Upper lobe of left lung (tissue), 6 donors: ENCODE data around the gene CLIC6. TPM values are rescaled to one million over a fixed set of nuclear protein-coding genes. Genes with fewer than 3 reads are reported as not detected.
A peak's percentile ranks its signal among the peaks of the same experiment; 100 is the strongest.
"Not testable (repeated sequence)": the region's sequence is repeated elsewhere in the genome, so short reads cannot be mapped to it uniquely, and the experiment has no call there.

Experiments
- ATAC-seq, 2 donors: fragments of 200-7000 bp; cut with Tn5 transposase; one replicate each; pipeline ENCODE4 v1.9.1; 2022; ENCODE audit warnings: mild to moderate bottlenecking in 2 of 2, moderate library complexity in 2 of 2; ENCODE audit not compliant: low FRiP score in 2 of 2
- DNase-seq, 2 donors: peaks; one replicate each; pipeline ENCODE4 v3.0.0-alpha.2; 2019 to 2020
- H3K27ac ChIP-seq, 4 donors: fragments of 200-600 bp; sonication (generic); one replicate each; pipeline ENCODE4 v1.5.1; 2016 to 2019
- H3K27me3 ChIP-seq, 4 donors: fragments of 200-600 bp; sonication (generic); one replicate each; pipeline ENCODE4 v1.5.1; 2017 to 2019
- H3K36me3 ChIP-seq, 4 donors: fragments of 200-600 bp; sonication (generic); one replicate each; pipeline ENCODE4 v1.5.1; 2016 to 2019
- H3K4me1 ChIP-seq, 4 donors: fragments of 200-600 bp; sonication (generic); one replicate each; pipeline ENCODE4 v1.5.1; 2018 to 2019
- H3K4me3 ChIP-seq, 4 donors: fragments of 200-600 bp; sonication (generic); one replicate each; pipeline ENCODE4 v1.5.1; 2017 to 2019; ENCODE audit warnings: mild to moderate bottlenecking in 2 of 4, moderate library complexity in 1 of 4
- H3K9me3 ChIP-seq, 4 donors: fragments of 200-600 bp; sonication (generic); one replicate each; pipeline ENCODE4 v1.5.1; 2018 to 2019
- CTCF ChIP-seq, 6 experiments: fragments of 450-650 bp in 4 of 6; fragments of 200-600 bp in 2 of 6; sonication (generic) in 2 of 6; IDR thresholded peaks; one replicate each; pipeline ENCODE4 v1.5.1; 2016 to 2019; ENCODE audit warnings: antibody characterized with exemption in 6 of 6
- EP300 ChIP-seq, 4 donors: sonication (generic); formaldehyde crosslinking; IDR thresholded peaks; one replicate each; pipeline ENCODE4 v1.5.1; 2017; ENCODE audit warnings: antibody characterized with exemption in 4 of 4, control low read depth in 2 of 4
- POLR2A ChIP-seq, 4 donors: fragments of 450-650 bp; IDR thresholded peaks; one replicate each; pipeline ENCODE4 v1.5.1; 2016 to 2017; ENCODE audit warnings: antibody characterized with exemption in 4 of 4, mild to moderate bottlenecking in 2 of 4
- POLR2AphosphoS5 ChIP-seq, 2 donors: sonication (generic); formaldehyde crosslinking; IDR thresholded peaks; one replicate each; pipeline ENCODE4 v1.5.1; 2017; ENCODE audit warnings: antibody characterized with exemption in 2 of 2
- WGBS, 2 donors: methylation state at CpG; one replicate each; pipeline ENCODE4 v1.1.5; 2017 to 2018; 5-methylcytosine and 5-hydroxymethylcytosine counted together
- total RNA-seq, 6 donors: library from RNA; depleted of rRNA in 4 of 6; stranded (reverse); fragments of >200 nt in 4 of 6; gene quantifications; one replicate each; pipeline versions ENCODE4 v1.1.0 to v1.2.1, GENCODE V29; 2016 to 2021
- donor health status: DM: no; HTN: no; CAD: no; lungs with moderate emphysema.
- donor health status: DM: no; HTN: yes; CAD: no; lungs with severe emphysema.

The CLIC6 gene
- total RNA-seq, 6 donors from 2014 or later: 6.2 to 42.6 (median 13.8) TPM

DNA sequence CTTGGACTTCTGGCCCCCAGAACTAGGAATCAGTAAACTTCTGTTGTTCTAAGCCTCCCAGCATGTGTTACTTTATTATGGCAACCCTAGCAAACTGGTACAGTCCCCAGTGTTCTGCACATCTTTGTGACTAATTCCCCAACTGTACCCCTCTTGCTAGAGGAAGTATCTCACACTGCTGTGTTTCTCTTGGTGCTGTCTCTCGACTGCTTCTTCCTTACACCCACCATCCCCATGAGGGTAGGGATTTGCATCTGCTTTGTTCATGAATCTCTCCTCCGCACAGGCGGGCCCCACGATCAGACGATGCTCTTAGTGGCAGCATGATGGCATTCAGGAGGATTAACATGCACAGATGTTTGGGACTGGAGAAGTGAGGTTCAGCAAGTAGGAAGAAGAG lies 46.7 kb downstream of the CLIC6 start:
- H3K4me3 ChIP-seq: no peak overlapping the region
- no peak for DNase-seq
- no peaks in the 10 kb centered on the region for H3K36me3 ChIP-seq
- no peak for ATAC-seq
- H3K27me3 ChIP-seq: no peaks in the 10 kb centered on the region
- no peak for TF ChIP-seq POLR2AphosphoS5 (IDR thresholded peaks at IDR 0.05)
- TF ChIP-seq EP300 (IDR thresholded peaks at IDR 0.05): no peak
- H3K27ac ChIP-seq: no peak overlapping the region
- WGBS, 2 donors: 93 to 95% methylated on average over 5 of the region's 5 CpGs
- H3K9me3 ChIP-seq: no peaks in the 10 kb centered on the region
- peaks cover 0 to 5% (median 0%) of the 10 kb centered on the region in 4 donors for H3K4me1 ChIP-seq

DNA sequence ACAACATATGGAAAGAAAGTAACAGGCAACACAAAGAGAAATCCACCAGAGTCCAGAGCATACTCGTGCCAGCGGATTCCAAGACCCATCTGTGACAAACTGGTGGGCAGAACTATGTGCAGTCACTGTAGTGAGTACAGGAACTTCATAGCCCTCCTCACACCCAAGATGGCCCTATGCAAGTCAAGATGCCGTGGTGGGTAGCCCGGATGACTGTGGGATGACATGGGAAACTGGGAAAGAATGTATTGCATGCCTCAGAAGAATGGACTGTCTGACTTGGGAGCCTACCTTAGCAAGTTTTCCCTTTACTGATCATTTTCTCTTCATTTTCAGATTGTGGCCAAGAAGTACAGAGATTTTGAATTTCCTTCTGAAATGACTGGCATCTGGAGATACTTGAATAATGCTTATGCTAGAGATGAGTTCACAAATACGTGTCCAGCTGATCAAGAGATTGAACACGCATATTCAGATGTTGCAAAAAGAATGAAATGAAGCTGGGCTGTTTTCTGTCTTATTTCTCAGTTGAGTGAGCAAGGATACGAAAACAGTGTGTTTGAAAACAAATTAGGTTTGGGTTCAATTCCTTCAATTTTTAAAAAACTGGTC lies 47.3 kb downstream of the CLIC6 start:
- H3K4me3 ChIP-seq: no peak overlapping the region
- no peak overlapping the region for H3K27ac ChIP-seq
- H3K4me1 ChIP-seq: peaks cover 0 to 5% (median 0%) of the 10 kb centered on the region in 4 donors
- no peaks in the 10 kb centered on the region for H3K9me3 ChIP-seq
- no peak for TF ChIP-seq CTCF (IDR thresholded peaks at IDR 0.05)
- no peak for TF ChIP-seq POLR2AphosphoS5 (IDR thresholded peaks at IDR 0.05)
- TF ChIP-seq POLR2A (IDR thresholded peaks at IDR 0.05): no peak
- H3K36me3 ChIP-seq: no peaks in the 10 kb centered on the region
- DNase-seq: no peak
- no peak for ATAC-seq
- H3K27me3 ChIP-seq: no peaks in the 10 kb centered on the region
- 91 to 94% methylated on average over 7 of the region's 7 CpGs for WGBS, 2 donors

DNA sequence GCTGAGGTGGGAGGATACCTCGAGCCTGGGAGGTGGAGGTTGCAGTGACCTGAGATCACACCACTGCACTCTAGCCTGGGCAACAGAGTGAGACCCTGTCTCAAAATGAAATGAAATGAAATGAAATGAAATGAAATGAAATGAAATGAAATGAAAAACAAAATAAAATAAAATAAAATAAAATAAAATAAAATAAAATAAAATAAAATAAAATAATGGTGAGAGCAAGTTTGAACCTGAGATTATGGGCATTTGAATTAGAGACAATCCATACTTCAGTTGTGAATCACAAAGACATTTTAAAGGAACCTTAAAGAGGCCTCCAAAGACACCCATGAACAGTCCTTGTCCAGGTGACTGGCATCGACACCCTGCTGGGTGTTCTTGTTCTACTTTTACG lies 49.7 kb downstream of the CLIC6 start:
- not testable (repeated sequence) for H3K4me3 ChIP-seq, H3K36me3 ChIP-seq, H3K4me1 ChIP-seq, ATAC-seq, H3K27me3 ChIP-seq, H3K9me3 ChIP-seq, DNase-seq, H3K27ac ChIP-seq
- 88 to 96% methylated on average over 3 of the region's 3 CpGs for WGBS, 2 donors

DNA sequence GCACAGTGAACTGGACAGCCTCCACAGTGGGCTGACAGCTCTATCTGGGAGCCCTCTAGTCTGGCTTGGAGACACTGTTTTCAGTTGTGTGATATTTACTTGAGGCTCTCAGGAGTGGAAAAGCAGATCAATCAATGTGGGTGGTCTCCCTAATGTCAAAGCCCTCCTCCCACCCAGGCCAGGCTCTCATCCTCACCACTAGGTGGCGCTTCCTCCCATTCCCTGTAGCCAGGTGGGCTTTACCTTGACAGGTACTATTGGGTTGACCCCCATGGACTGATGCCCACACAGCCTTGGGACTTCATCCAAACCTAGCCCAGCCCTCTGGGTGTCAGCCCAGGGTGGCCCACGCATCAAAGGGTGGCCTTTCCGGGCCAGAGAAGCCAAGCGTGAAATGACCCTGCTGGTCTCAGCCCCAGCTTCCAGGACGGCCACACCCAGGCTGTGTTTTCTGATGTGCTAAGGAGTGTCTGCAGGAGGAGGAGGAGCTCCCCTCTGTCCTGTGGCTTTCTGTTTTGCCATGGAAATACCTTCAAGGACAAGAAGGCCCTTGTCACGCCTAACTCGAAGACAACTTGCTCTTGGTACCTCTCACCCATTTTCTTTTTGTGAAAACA lies 54.0 kb downstream of the CLIC6 start:
- 78 to 100% methylated on average over 2 to 7 of the region's 7 CpGs for WGBS, 2 donors
- peaks cover 2 to 10% (median 4%) of the 10 kb centered on the region in 4 donors for H3K4me1 ChIP-seq
- no peaks in the 10 kb centered on the region for H3K9me3 ChIP-seq
- H3K36me3 ChIP-seq: no peaks in the 10 kb centered on the region
- no peak overlapping the region for H3K4me3 ChIP-seq
- ATAC-seq (peak in 1 of 2 donors; percentile 37), DNase-seq (no peak)
- no peak overlapping the region for H3K27ac ChIP-seq
- no peaks in the 10 kb centered on the region for H3K27me3 ChIP-seq
- peak; percentile 31 to 49 (median 40) for TF ChIP-seq CTCF (IDR thresholded peaks at IDR 0.05)
- TF ChIP-seq POLR2AphosphoS5 (IDR thresholded peaks at IDR 0.05): no peak

DNA sequence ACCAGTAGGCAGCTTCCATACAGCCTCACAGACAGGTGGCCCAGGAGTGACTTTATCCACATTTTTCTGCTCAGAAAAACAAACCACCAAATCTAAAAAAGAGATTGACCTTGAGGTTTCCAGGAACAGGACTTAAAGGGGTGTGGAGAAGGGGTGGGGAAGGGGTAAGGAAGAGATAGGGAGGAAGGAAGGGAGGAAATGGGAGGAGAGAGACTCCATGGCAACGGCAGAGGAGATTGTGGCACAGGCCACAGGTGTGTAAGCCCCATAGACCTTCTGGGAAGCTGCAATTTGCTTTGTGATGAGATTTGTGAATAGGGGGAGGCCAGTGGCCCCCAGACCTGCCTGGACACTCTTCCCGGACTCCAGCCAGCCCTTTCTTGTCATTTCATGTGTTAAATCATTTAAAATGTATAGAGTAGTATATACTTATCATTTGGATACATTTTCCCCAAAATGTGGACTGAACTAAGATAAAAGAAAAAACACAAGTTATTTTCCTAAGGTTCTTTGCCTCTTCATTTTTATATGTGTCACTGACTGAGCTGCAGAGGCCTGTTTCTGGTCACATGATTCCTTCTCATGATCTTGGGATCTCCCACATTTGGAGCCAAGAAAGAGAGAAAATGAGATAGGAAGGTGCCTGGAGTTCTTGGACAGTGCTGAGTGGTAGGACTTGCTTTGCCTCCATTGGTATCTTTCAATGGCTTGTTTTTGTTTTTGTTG lies 55.5 kb downstream of the CLIC6 start:
- no peaks in the 10 kb centered on the region for H3K36me3 ChIP-seq
- no peaks in the 10 kb centered on the region for H3K9me3 ChIP-seq
- no peak for DNase-seq
- 47 to 54% methylated on average over 2 of the region's 2 CpGs for WGBS, 2 donors
- ATAC-seq: no peak
- H3K27ac ChIP-seq: no peak overlapping the region
- no peak for TF ChIP-seq POLR2AphosphoS5 (IDR thresholded peaks at IDR 0.05)
- no peak for TF ChIP-seq POLR2A (IDR thresholded peaks at IDR 0.05)
- no peak for TF ChIP-seq CTCF (IDR thresholded peaks at IDR 0.05)
- TF ChIP-seq EP300 (IDR thresholded peaks at IDR 0.05): no peak
- no peak overlapping the region for H3K4me3 ChIP-seq
- H3K4me1 ChIP-seq: peaks cover 2 to 21% (median 6%) of the 10 kb centered on the region in 4 donors
- no peaks in the 10 kb centered on the region for H3K27me3 ChIP-seq
